Omental fat pad (tissue), 4 donors: ENCODE results near the gene GPLD1. TPM values are rescaled to one million over a fixed set of nuclear protein-coding genes. Genes with fewer than 3 reads are reported as not detected.

Experiments used
- ATAC-seq: fragments of 150-250 bp; one replicate; pipeline ENCODE4 v1.9.1; 2016; ENCODE audit warnings: mild to moderate bottlenecking, moderate library complexity; ENCODE audit not compliant: low FRiP score
- DNase-seq: peaks from one replicate; pipeline ENCODE4 v3.0.0-alpha.2; 2019; ENCODE audit warnings: low spot score
- CTCF ChIP-seq, 3 donors: fragments of 450-650 bp; IDR thresholded peaks; one replicate each; pipeline ENCODE4 v1.5.1; 2016 to 2017; ENCODE audit warnings: antibody characterized with exemption in 3 of 3, mild to moderate bottlenecking in 3 of 3, moderate library complexity in 2 of 3
- total RNA-seq, 4 donors: library from RNA; depleted of rRNA; stranded (reverse); fragments of >200 nt; gene quantifications; one replicate each; pipeline ENCODE4 v1.1.0, GENCODE V29; 2016

Gene GPLD1
- total RNA-seq, 4 donors from 2014 or later: 3.6 to 9.7 (median 5.5) TPM

GRCh38 chr6:24454452-24454851 lies 34.9 kb downstream of the GPLD1 start:
- TF ChIP-seq CTCF (IDR thresholded peaks at IDR 0.05): no peak
- ATAC-seq (no peak), DNase-seq (no peak)

- DNase-seq (no peak), ATAC-seq (no peak)
- TF ChIP-seq CTCF (IDR thresholded peaks at IDR 0.05): no peak
These were observed 35.5 kb downstream of the GPLD1 start for GRCh38 chr6:24453921-24454320.

- ATAC-seq: no peak
- DNase-seq: no peak
- TF ChIP-seq CTCF (IDR thresholded peaks at IDR 0.05): no peak
These were observed 37.6 kb downstream of the GPLD1 start for GRCh38 chr6:24451581-24452388.

GRCh38 chr6:24448828-24449525 lies 40.4 kb downstream of the GPLD1 start:
- DNase-seq (no peak), ATAC-seq (no peak)
- no peak for TF ChIP-seq CTCF (IDR thresholded peaks at IDR 0.05)

GRCh38 chr6:24448396-24448795 lies 41.0 kb downstream of the GPLD1 start:
- TF ChIP-seq CTCF (IDR thresholded peaks at IDR 0.05): no peak
- ATAC-seq (no peak), DNase-seq (no peak)

- DNase-seq: no peak
- TF ChIP-seq CTCF (IDR thresholded peaks at IDR 0.05): no peak
- ATAC-seq: no peak
These were observed 42.7 kb downstream of the GPLD1 start for GRCh38 chr6:24446670-24447069.

GRCh38 chr6:24445704-24446103 lies 43.7 kb downstream of the GPLD1 start:
- DNase-seq (no peak), ATAC-seq (no peak)
- no peak for TF ChIP-seq CTCF (IDR thresholded peaks at IDR 0.05)
